ENCODE data around the gene ERFL. TPM values are rescaled to one million over a fixed set of nuclear protein-coding genes. Genes with fewer than 3 reads are reported as not detected.

The ERFL gene
- total RNA-seq, 2 donors from 2014 or later = 0.28 to 0.41 TPM

DNA sequence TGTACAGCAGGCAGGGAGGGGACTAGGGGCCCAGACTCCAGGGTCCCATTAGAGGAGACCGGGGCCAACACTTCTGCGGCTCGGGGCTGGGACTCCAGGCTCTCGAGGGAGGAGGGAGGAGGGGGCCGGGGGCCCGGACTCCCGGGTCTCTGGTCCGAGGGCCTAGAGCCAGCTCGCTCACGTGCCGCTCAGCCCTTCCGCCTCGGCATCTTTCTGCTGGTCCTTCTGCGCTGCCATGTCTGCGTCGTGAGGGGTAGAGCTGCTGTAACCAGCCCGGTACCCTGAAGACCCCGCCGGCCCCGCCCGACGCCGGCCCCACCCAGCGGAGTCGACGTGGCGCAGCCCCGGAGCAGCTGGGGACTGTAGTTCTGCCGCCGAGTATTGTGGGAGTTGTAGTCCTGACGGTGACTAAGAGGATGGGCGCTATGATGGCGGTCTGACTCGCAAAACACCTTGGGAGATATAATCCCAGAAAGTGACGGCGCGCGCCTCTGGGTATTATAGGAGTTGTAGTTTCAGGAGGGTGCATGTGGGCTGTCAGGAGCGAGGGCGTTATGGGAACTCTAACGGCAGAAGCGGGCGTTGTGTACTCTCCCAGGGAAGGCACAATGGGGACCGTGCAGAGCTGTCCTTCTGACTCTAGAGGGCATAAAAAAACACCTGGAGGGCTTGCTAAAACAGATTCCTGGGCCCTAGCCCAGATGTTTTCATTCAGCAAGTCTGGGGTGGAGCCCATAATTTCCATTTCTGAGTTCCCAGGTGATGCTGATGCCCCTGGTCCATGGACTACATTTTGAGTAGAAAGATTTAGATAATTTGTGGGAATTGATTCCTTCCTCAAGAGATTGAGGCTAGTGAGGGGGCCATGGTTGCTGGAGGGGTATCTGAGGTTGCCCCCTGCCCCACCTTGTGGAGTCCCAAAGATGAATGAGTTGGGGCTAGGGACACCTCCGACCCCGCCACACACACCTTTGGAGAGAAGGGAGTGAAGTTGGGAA is 31.1 kb upstream of the ERFL start, which contains the start of gene RABAC1:
TSS of gene RABAC1 (minus strand) at position 266 of the 998 bp plus-strand sequence. CDS start at position 237, 29 bp downstream.
- H3K4me1 ChIP-seq (ENCODE audit: control insufficient read depth in 1 of 2, low read depth in 2 of 2) = peaks cover 7 to 17% of the 10 kb centered on the region in 2 donors
- H3K36me3 ChIP-seq = peaks cover 8% of the 10 kb centered on the region
- peak; percentile 74 for DNase-seq (ENCODE audit: low spot score)
- H3K27me3 ChIP-seq (replicated peaks; ENCODE audit: insufficient read depth) = no peaks in the 10 kb centered on the region
- H3K4me3 ChIP-seq = peak within 1 kb of the TSS; percentile 76
- TF ChIP-seq, protein P1, sequence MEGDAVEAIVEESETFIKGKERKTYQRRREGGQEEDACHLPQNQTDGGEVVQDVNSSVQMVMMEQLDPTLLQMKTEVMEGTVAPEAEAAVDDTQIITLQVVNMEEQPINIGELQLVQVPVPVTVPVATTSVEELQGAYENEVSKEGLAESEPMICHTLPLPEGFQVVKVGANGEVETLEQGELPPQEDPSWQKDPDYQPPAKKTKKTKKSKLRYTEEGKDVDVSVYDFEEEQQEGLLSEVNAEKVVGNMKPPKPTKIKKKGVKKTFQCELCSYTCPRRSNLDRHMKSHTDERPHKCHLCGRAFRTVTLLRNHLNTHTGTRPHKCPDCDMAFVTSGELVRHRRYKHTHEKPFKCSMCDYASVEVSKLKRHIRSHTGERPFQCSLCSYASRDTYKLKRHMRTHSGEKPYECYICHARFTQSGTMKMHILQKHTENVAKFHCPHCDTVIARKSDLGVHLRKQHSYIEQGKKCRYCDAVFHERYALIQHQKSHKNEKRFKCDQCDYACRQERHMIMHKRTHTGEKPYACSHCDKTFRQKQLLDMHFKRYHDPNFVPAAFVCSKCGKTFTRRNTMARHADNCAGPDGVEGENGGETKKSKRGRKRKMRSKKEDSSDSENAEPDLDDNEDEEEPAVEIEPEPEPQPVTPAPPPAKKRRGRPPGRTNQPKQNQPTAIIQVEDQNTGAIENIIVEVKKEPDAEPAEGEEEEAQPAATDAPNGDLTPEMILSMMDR (IDR thresholded peaks at IDR 0.05) = no peak
- no peaks in the 10 kb centered on the region for H3K9me3 ChIP-seq
- peak within 1 kb of the TSS; percentile 76 to 83 for H3K27ac ChIP-seq
- peak; percentile 72 for ATAC-seq (ENCODE audit: insufficient number of reproducible peaks, low FRiP score, low read depth)

DNA sequence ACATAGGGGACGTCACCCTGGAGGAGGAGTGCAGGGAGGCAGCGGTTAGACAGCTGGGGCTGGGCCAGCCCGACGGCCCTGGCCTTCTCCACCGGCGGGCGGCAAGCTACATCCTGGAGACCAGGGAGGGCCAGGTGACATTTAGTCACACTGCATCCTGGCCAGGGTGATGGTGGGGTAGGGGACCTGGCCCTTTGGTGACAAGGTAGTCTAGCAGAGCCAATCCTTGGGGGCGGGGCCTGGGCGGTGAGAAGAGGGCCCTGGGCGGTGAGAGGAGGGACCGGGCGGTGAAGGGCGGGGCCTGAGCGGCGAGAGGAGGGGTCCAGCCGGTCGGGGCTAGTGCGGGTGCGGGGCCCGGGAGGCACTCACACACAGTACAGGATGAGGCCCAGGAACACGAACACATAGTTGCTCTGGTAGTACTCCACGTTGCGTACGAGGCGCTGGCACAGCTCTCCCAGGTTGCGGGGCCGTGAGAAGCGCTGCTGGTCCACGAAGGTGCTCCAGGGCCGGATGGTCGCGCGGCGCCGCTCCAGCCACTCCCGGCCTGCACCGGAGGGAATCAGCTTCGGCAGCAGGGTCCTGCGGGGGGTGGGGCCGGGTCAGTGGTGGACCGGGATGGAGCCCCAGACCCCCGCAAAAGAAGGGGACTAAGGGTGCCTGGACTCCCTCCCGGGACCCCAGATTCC is 30.3 kb upstream of the ERFL start:
- no peaks in the 10 kb centered on the region for H3K9me3 ChIP-seq
- H3K4me3 ChIP-seq = peak overlapping the region; percentile 76
- no peaks in the 10 kb centered on the region for H3K27me3 ChIP-seq (replicated peaks; ENCODE audit: insufficient read depth)
- ATAC-seq (ENCODE audit: insufficient number of reproducible peaks, low FRiP score, low read depth) (no peak), DNase-seq (ENCODE audit: low spot score) (peak; percentile 59)
- peak overlapping the region; percentile 76 to 83 for H3K27ac ChIP-seq
- peaks cover 8% of the 10 kb centered on the region for H3K36me3 ChIP-seq
- peaks cover 7 to 17% of the 10 kb centered on the region in 2 donors for H3K4me1 ChIP-seq (ENCODE audit: control insufficient read depth in 1 of 2, low read depth in 2 of 2)
- TF ChIP-seq, protein P1 (IDR thresholded peaks at IDR 0.05) = no peak

DNA sequence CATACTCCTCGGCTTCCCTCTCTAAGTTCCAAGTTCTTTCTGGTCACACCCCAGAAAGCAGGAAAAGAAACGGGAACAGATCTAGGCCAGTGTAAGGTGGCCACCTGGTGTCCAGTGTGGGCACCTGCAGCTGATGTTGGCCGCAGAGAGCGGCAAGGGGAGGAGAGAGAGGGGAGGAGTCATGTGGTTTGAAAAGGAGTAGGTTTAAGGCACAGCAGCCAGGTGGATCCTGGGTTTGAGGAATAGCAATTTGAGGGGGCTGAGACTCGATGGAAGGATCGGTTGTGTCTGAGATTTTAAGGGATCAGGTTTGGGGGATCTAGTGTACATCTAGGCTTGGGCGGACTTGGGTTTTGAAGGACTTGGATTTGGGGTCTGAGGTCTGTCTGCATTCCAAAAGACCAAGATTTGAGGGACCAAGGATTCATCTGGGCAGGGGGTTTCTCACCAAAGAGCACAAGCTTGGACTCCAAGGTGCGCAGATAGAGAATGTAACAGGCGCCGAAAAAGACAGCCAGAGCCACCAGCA is 29.7 kb upstream of the ERFL start:
- H3K27me3 ChIP-seq (replicated peaks; ENCODE audit: insufficient read depth) = no peaks in the 10 kb centered on the region
- TF ChIP-seq, protein P1 (IDR thresholded peaks at IDR 0.05) = peak; percentile 67
- H3K4me1 ChIP-seq (ENCODE audit: control insufficient read depth in 1 of 2, low read depth in 2 of 2) = peaks cover 7 to 17% of the 10 kb centered on the region in 2 donors
- ATAC-seq (ENCODE audit: insufficient number of reproducible peaks, low FRiP score, low read depth) = no peak
- H3K27ac ChIP-seq = peak overlapping the region; percentile 76 to 83
- no peak for DNase-seq (ENCODE audit: low spot score)
- no peaks in the 10 kb centered on the region for H3K9me3 ChIP-seq
- H3K4me3 ChIP-seq = peak overlapping the region; percentile 76
- H3K36me3 ChIP-seq = peaks cover 8% of the 10 kb centered on the region

DNA sequence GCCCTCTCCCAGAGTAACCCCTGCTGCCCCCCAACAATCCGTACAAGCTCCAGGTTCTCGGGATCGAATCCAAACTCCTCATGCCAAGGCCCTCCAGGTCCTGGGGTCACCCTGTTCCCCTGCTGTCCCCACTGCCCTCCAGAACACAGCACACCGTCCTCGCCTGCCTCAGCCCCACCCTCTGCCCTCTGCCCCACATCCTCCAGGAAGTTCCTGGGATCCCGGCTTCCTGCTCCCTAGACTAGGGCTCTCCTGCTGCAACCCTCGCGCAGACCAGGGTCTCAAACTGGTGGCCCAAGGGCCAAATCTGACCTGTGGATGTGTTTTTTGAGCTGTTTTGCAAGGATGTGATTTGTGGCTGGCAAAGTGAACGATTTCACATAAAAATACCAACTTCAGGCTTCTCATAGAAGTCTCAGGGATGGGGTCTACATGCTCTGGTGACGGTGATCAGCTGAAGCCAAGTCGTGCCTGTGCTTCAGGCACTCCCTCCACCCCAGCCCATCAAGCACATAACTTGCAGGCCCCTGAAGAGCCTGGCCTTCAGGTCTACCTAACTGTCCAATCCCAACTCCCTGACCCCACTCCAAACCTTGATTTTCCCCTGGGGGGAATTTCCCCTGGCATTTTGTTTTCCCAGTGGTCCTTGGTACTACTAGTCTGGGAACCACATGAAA is 29.1 kb upstream of the ERFL start:
- Histone ChIP-seq H3K4me3 (no peak overlapping the region), H3K27me3 (replicated peaks; ENCODE audit: insufficient read depth) (no peaks in the 10 kb centered on the region), H3K27ac (peak overlapping the region in 1 of 2 donors; percentile 76), H3K4me1 (ENCODE audit: control insufficient read depth in 1 of 2, low read depth in 2 of 2) (peaks cover 7 to 17% of the 10 kb centered on the region in 2 donors), H3K36me3 (peaks cover 8% of the 10 kb centered on the region), H3K9me3 (no peaks in the 10 kb centered on the region)
- ATAC-seq (ENCODE audit: insufficient number of reproducible peaks, low FRiP score, low read depth) (no peak), DNase-seq (ENCODE audit: low spot score) (no peak)
- TF ChIP-seq, protein P1 (IDR thresholded peaks at IDR 0.05) = no peak
